Brain microvascular endothelial cell (primary cell): Measurements from ENCODE around the gene TBC1D16.

Source experiments
- DNase-seq: peaks from one replicate; pipeline ENCODE4 v3.0.0-alpha.2; 2020
- H3K27ac ChIP-seq: fragments of 250-450 bp; sonication (Bioruptor Pico); 2 replicates; pipeline ENCODE4 v1.5.1; 2020; ENCODE audit warnings: mild to moderate bottlenecking, moderate library complexity
- H3K27me3 ChIP-seq: fragments of 250-450 bp; sonication (Bioruptor Pico); replicated peaks from 2 replicates; pipeline ENCODE4 v1.5.1; 2020; ENCODE audit warnings: mild to moderate bottlenecking
- H3K36me3 ChIP-seq: fragments of 250-450 bp; sonication (Bioruptor Pico); replicated peaks from 2 replicates; pipeline ENCODE4 v1.5.1; 2020; ENCODE audit warnings: mild to moderate bottlenecking
- H3K4me3 ChIP-seq: 2 replicates; pipeline ENCODE4 v1.5.1; 2011; ENCODE audit warnings: low read depth, mild to moderate bottlenecking, control low read depth, low read length, moderate library complexity
- in situ Hi-C: cut with HindIII; loops from 2 replicates; pipeline ENCODE4 v1.10.0; 2017; ENCODE audit warnings: low sequenced_read_pairs, low pct_ligation_motif_present
- TF ChIP-seq, protein P1 (sequence below): IDR thresholded peaks from 2 replicates; pipeline ENCODE4 v1.5.1; 2011; ENCODE audit warnings: low read depth, mild to moderate bottlenecking, moderate library complexity, low read length, control low read depth, inconsistent platforms; ENCODE audit errors: missing control alignments

TBC1D16 gene

DNA sequence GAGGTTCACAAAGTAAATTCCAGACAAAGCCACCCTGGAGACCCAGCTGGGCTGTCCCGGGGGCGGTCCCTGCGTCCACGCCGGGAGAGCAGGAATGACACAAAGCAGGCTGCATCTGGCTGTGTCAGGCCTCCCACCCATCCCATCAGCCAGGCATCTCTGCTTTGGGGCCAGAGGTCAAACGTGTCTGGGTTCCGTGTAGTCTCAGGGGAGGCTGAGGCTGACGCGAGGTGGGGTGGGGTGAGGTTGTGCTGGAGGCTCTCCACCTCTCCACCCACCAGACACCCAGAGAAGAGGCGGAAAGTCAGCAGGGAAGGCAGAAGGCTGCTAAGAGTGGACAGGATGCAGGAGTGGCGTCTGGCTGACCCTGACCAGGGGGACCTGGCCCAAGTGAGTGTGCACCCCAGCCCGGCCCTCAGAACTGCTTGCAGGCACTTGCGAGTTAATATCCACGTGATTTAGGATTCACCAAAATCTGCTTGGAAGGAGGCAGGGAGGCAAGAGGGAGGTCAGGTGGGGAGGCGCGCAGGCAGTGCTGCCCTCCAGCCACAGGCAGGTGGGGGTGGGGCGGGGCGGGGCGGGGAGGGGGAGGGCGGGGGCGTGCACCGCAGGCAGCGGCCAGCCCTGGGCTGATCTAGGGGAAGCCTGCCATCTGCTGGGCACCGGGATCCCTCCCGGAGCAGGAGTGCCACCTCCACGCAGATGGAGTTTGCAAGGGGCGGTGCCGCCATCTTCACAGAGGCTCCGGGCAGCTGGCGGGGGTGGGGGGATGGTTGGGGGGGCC, 44.3 kb downstream of the TBC1D16 start:
- TF ChIP-seq, protein P1, sequence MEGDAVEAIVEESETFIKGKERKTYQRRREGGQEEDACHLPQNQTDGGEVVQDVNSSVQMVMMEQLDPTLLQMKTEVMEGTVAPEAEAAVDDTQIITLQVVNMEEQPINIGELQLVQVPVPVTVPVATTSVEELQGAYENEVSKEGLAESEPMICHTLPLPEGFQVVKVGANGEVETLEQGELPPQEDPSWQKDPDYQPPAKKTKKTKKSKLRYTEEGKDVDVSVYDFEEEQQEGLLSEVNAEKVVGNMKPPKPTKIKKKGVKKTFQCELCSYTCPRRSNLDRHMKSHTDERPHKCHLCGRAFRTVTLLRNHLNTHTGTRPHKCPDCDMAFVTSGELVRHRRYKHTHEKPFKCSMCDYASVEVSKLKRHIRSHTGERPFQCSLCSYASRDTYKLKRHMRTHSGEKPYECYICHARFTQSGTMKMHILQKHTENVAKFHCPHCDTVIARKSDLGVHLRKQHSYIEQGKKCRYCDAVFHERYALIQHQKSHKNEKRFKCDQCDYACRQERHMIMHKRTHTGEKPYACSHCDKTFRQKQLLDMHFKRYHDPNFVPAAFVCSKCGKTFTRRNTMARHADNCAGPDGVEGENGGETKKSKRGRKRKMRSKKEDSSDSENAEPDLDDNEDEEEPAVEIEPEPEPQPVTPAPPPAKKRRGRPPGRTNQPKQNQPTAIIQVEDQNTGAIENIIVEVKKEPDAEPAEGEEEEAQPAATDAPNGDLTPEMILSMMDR, result peak; percentile 71
- peak overlapping the region; percentile 48 for H3K4me3 ChIP-seq
- no peaks in the 10 kb centered on the region for H3K36me3 ChIP-seq
- no peak overlapping the region for H3K27ac ChIP-seq
- H3K27me3 ChIP-seq, result no peaks in the 10 kb centered on the region
- peak; percentile 67 for DNase-seq
- in situ Hi-C loops, result loop anchor here (25.0 kb wide), 1 partner anchor 204 kb away; the partner anchor contains the start of genes CBX2 and CBX8

DNA sequence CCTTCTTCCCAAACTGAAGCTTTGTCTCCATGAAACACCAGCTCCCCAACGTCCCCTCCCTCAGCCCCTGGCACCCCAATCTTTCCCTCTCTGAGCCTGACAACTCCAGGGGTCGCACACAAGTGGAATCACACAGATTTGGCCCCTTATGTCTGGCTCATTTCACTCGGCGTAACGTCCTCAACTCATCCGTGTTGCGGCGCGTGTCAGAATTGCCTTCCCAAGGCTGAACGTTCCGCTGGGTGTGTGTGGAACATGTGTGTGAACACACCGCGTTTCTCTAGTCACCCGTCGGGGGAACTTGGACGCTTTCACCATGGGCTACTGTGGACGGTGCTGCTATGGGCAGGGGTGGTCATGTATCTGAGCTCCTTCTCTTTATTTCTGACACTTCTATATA, 45.0 kb downstream of the TBC1D16 start:
- Histone ChIP-seq H3K36me3 (no peaks in the 10 kb centered on the region), H3K27me3 (no peaks in the 10 kb centered on the region), H3K4me3 (no peak overlapping the region), H3K27ac (no peak overlapping the region)
- in situ Hi-C loops, result loop anchor here (25.0 kb wide), 1 partner anchor 203 kb away; the partner anchor contains the start of genes CBX2 and CBX8
- TF ChIP-seq, protein P1, result no peak
- DNase-seq, result no peak

DNA sequence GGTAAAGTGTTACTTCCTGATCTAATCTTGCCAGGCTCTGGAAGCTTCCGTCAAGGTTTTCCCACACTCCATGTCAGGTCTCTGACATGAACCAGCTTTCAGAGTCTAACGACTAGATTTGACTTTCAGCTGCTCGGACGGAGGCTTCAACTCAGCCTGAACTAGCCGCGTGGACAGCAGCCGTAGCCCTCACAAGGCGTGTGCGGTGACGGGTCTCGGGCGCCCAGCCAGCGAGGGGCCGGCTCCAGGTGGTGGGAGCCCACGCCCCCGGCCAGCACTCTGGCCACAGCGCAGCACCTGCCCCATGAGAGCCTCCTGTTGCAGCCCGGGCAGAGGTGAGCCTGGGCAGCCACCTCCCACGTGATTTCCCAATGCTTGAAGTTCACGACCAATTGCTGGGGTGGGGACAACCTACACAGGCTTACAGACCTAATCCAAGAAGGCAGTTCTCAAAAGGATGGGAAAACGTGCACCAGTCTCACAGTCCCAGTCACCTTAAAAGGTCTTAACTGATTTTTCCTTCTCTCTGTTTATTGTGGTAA, 45.5 kb downstream of the TBC1D16 start:
- no peak for DNase-seq
- TF ChIP-seq, protein P1, result no peak
- Histone ChIP-seq H3K27me3 (no peaks in the 10 kb centered on the region), H3K4me3 (no peak overlapping the region), H3K27ac (no peak overlapping the region), H3K36me3 (no peaks in the 10 kb centered on the region)
- in situ Hi-C loops, result loop anchor here (25.0 kb wide), 1 partner anchor 203 kb away; the partner anchor contains the start of genes CBX2 and CBX8

DNA sequence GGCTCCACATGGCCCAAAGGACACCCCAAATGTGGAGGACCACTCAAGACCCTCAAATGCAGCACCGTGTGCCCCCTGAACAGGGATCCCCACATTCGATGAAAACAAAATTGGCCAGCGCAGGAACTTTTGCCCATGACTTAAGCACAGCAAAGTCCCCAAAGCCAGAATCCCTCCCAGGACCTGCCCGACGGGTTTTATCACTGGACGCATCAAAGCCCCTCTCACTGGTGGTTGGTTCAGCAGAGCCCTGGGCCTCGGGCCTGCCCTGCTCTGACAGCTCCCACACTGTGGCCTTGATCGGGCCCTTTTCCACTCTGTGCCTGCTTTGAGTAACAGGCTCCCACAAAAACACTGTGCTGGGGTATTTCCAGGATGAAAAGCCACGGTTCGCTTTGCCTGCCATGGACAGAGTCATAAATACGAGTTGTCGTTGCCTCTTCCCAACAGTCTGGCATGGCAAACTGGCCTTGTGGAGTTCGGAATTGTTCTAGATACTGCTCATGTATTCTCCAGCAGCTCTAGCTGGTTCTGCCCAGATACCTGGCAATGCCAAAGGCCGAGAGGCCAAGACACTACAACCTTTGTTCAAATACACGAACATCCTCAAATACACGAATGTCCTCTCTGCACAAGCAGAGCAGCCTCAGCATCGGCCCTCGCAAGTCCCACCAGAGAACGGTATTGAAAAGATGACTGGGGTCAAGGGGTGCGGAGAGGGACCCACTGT, 46.4 kb downstream of the TBC1D16 start:
- in situ Hi-C loops, result loop anchor here (25.0 kb wide), 1 partner anchor 202 kb away; the partner anchor contains the start of genes CBX2 and CBX8
- Histone ChIP-seq H3K4me3 (no peak overlapping the region), H3K27me3 (no peaks in the 10 kb centered on the region), H3K27ac (no peak overlapping the region), H3K36me3 (no peaks in the 10 kb centered on the region)
- no peak for DNase-seq
- TF ChIP-seq, protein P1, result no peak

DNA sequence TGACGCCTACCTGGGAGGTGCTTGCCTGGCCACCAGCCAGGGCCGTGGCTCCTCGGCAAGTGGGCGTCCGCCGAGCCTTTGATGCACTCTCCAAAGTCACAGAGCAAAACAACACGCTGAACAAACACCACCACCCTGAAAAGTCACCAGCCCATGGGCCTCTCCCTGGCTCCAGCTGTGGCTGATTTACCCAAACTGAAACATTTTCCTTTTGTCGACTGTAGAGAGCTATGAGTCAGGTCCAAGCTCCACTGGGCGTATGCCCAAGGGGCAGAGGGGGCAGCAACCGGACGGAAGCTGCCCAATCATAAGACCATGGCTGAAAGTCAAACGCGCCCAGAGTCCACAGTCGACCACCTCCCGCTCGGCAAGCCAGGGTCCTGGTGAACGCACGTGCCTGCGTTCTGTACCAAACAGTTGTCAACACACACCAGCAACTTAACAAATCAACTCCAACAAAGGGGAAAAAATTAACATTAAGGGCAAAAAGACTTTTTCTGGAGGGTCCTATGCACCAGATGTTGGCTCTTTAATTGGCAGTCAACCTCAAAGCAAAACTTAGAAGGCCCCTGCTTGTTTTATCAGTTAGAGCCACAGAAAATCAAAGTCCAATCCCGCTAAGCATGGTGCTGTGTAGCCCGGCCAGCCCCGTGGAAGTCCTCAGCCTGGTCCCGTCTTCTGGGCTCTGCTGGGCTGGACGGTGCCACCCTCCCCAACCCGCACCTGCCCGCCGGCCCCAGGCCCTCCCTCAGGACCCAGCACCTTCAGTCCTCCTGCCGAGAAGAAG, 47.3 kb downstream of the TBC1D16 start:
- Histone ChIP-seq H3K27me3 (no peaks in the 10 kb centered on the region), H3K36me3 (no peaks in the 10 kb centered on the region), H3K4me3 (peak overlapping the region; percentile 15), H3K27ac (no peak overlapping the region)
- DNase-seq, result peak; percentile 47
- in situ Hi-C loops, result loop anchor here (25.0 kb wide), 1 partner anchor 201 kb away; the partner anchor contains the start of genes CBX2 and CBX8
- TF ChIP-seq, protein P1, result no peak
